Measurements from ENCODE around the gene HNRNPAB.

Gene HNRNPAB

DNA sequence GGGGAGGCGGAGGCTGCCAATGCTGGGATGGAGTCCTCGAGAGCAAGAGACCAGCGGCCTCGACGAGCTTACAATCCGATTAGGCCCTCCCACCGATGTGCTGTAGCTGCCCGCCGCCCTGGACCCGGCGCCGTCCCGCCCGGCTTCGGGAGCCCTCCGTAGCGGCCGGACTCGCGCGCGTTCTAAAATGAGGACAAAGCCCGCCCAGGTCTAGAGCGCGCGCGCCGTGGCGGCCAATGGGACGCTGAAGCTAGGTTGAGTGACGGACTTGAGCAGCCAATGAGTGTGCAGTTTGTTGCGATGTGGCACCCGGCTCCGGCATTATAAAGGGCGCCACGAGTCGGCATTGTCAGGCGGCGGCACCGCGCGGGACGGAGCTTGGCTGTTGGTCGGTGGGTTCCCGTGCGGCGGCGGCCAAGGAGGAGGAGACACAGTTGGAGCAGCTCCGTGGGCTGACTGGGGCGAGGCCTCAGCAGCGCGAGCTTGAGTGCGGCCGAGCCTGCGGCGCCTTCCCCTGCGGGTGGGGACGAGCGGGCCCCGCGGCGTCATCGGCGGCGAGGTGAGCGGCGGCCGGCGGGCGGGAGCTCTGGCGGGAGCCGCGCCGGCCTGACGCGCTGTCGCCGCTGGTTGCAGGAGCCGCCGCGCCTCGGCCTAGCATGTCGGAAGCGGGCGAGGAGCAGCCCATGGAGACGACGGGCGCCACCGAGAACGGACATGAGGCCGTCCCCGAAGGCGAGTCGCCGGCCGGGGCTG is at the start of gene HNRNPAB:
Gene HNRNPAB (plus strand): TSS at position 352 of the 753 bp plus-strand sequence. CDS start 305 bp downstream, at position 657.
- peak; percentile 74 for DNase-seq

DNA sequence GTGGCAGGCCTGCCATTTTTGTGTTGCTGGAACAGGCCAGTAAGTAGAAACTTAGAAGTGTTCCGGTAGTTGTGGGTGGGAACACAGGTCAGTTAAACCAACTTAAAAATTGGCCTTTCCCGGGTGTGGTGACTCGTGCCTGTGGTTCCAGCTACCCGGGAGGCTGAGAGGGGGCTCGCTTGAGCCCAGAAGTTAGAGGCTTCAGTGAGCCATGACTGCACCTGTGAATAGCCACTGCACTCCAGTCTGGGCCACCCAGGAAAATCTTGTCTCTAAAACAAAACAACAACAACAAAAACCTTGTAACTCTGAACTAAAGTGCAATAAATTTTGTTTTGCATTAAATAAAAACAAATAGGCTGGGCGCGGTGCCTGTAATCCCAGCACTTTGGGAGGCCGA is 49.3 kb upstream of the HNRNPAB start:
- no peak for DNase-seq

DNA sequence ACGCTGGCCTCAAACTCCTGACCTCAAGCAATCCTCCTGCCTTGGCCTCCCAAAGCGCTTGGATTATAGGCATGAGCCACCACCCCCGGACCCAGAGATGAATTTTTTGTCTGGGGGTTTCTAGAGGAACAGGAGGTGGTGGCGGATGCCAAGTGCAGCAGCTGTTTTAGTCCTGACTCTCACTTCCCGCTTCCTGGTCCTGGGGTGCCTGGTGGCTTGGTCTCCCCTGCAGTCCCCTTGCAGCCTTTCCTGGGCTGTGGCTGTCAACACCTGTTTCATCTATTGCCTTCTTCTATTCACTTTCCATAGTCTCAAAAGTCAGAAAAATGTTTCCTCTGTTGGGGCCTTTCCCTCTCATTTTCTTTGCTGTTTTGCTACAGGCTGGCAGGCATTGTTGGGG is 44.2 kb upstream of the HNRNPAB start:
- no peak for DNase-seq

- no peak for DNase-seq
These were observed 41.9 kb upstream of the HNRNPAB start for GRCh38 chr5:178162481-178162880.

DNA sequence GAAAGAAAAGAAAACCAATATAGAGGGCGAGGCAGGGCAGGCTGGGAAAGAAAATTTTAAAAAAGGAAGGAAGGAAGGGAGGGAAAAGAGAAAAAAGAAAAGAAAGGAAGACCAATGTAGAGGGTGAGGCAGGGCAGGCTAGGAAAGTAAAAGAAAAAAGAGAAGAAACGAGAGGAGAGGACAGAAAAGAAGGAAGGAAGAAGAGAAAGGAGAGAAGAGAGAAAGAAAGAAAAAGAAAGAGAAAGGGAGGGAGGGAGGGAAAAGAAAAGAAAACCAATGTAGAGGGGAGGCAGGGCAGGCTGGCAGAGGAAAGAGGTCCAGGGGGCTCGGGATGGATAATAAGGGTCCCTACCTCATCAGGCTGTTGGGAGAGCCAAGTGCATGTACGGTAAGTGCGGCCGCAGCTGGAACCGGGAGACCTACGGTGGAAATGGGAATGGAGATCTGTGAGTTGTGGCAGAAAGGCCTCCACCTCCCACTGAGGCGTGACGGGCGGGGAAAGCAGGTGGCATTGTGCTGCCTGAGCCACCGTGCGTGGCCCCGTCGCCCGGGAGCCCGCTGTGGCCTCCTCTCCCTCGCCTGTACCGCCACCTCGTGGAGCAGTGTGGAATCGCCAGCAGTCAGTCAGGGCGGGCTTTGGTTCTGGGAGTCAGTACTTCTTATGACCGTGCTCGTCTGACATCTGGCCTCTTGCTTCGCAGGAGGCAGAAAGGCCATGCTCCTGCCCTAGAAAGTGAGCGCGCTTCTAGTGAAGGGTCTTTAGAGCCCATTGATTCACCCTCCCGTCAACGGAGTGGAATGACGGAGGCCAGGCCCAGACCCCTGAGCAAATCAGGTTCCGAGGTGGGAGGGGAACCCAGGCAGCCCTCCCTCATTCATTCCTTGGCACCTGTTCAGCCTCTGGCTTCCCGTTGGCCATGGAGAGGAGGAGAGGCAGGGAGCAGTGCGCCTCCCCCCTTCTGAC is 40.3 kb upstream of the HNRNPAB start:
- peak; percentile 84 for DNase-seq

DNA sequence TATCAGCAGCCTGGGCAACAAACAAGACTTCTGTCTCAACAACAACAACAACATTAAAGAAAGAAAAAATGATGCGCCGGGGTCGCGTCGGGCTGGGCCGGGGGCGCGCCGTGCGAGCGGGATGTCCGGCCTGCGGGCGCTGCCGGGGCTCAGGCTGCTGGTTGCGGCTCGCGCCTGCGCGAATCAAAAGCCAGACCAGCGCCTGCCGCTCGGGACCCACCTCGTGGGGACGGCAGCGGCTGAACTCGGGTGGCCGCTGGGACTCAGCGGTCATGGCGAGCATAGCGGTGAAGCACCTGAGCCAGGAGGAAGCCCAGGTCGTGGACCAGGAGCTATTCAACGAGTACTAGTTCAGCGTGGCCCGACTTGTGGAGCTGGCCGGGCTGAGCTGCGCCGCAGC is 38.8 kb upstream of the HNRNPAB start:
- no peak for DNase-seq

DNA sequence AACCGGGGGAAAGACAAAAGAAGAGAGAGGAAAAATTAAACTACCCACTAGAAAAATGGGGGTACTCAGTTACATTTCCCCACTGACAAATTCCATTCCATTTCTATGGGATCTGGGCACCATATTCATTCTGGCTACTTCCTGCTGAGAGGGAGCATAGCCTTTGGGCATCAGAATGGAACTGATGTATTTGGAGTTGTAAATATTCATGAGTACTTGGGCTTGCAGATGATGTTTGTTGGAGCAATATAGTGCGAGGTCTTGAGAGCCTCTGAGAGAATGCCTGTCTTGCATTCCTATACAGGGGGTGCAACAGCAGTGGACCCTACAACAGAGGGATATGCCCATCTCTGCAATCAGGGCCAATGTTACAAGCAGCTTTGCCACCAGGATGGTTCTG is 33.9 kb upstream of the HNRNPAB start:
- no peak for DNase-seq

GRCh38 chr5:178174456-178174855 is 29.9 kb upstream of the HNRNPAB start:
- DNase-seq, result no peak

DNA sequence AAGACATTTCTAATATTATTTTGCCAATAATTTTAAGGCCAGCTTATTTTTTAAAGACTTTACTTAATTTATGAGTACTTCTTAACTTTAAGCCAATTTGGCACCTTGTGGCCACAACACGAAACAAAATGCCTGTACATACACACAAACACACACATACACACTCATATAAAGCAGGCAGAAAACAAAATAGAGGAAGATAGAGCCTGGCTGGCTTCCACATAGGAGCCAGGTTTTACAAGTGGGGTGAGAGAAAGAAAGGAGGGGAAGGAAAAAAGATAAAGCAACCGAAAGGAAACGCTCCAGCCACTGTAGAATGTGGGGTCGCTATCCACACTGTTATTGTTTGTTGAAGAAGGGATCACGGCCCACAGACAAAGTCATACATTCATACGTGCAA is 27.5 kb upstream of the HNRNPAB start:
- DNase-seq, result no peak

DNA sequence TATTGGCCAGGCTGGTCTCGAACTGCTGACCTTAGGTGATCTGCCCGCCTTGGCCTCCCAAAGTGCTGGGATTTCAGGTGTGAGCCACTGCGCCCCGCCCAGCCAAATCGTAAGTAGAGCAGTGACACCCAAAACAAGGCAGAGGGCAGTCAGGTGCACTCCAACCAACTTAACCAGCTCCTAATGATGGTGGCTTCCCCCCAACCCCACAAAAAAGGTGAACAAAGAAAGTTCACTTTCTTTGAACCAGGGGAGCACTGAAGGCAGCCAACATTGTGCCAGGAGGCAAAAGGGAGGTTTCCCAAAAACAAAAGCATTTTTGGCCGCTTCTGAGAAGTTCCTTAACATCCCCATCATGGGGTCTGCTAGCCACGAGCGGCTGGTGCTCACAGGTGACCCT is 26.8 kb upstream of the HNRNPAB start:
- no peak for DNase-seq

GRCh38 chr5:178180141-178180863 is 24.0 kb upstream of the HNRNPAB start:
- DNase-seq, result no peak

- DNase-seq, result no peak
These were observed 22.0 kb upstream of the HNRNPAB start for GRCh38 chr5:178182158-178182876.

DNA sequence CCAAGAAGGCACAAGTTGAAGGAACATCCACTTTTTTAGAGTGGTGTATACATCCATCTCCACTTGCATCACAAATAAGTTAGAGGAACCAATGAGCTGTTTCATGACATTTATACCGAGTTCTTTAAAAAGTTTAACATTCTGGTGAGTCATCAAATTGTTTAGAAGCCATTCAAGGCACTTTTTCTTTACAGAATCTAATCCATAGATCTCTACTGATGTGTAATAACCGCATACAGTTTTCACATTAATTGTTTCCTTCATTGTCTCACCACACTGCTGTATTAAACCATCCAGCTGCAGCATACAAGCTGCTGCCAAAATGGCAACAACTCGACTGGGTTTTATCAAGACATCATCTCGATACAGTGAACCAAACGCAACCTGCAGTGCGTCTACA is 17.9 kb upstream of the HNRNPAB start:
- no peak for DNase-seq

- no peak for DNase-seq
These were observed 17.3 kb upstream of the HNRNPAB start, which contains the start of gene GMCL2 for GRCh38 chr5:178187014-178187413. TSS of gene GMCL2 (minus strand) at chr5:178187371. CDS start at chr5:178187299, 72 bp downstream.

- DNase-seq, result no peak
These were observed 14.9 kb upstream of the HNRNPAB start for GRCh38 chr5:178189433-178189832.

GRCh38 chr5:178191661-178192060 is 12.7 kb upstream of the HNRNPAB start:
- no peak for DNase-seq

GRCh38 chr5:178192244-178192643 is 12.1 kb upstream of the HNRNPAB start:
- DNase-seq, result no peak

DNA sequence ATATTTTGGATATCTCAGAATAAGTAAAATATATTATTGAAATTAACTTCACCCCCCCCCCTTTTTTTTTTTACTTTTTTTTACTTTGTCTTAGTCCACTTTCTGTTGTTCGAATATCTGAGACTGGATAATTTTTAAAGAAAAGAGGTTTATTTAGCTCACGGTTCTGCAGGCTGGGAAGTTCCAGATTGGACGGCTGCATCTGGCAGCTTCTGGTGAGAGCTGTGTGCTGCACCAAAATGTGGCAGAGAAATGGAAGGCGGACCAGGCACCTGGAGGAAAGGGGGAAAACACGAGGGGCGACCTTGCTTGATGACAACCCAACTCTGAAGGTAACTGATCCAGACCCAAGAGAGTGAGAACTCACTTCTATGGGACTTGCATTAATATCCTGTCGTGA is 11.5 kb upstream of the HNRNPAB start:
- no peak for DNase-seq

DNA sequence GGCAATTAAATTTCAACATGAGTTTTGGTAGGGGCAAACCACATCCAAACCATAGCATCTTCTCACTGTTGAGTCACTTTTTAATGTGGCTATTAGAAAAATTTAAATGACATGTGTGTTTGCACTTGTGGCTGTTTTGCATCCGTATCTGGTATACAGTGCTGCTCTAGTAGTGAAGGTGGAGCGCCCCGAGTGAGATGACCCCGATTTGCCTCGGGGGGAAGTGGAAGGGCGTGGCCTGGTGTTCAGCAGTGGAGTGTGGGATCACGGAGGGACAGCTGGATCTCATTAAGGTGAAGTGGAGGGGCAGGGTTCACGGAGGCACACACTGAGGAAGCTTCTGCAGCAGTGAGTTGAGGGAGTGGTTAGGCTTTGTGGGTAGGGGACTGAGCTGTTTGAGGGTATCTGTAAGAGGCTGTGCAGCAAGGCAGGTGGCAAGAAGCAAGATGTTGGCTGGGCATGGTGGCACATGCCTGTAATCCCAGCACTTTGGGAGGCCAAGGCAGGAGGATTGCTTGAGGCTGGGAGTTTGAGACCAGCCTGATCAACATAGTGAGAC is 11.0 kb upstream of the HNRNPAB start:
- DNase-seq, result no peak

- DNase-seq, result no peak
These were observed 10.3 kb upstream of the HNRNPAB start for GRCh38 chr5:178194026-178194425.

- DNase-seq, result no peak
These were observed 8.0 kb upstream of the HNRNPAB start for GRCh38 chr5:178196281-178196812.

DNA sequence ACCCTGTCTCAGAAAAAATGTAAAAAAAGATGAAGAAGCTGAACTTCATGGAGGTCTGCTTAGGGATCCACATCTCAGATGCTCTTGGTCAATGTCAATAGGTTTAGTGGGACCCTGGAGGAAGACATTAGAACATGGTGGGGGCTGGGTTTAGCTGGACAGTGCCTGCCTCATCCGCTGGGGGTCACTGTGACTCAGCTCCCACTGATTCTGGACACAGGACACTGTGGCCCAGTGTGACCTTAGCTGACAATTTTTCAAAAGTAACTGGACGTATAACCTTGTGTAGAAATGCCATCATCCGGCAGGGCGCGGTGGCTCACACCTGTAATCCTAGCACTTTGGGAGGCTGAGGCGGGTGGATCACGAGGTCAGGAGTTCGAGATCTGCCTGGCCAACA is 7.3 kb upstream of the HNRNPAB start:
- DNase-seq, result no peak
